Peyer's patch (tissue), 4 donors: ENCODE results near the gene PTH1R. TPM values are rescaled to one million over a fixed set of nuclear protein-coding genes. Genes with fewer than 3 reads are reported as not detected.

Source experiments
- DNase-seq, 3 donors: peaks; one replicate each; pipeline ENCODE4 v3.0.0-alpha.2; 2017 to 2019
- H3K27ac ChIP-seq, 4 donors: fragments of 200-600 bp; sonication (generic); one replicate each; pipeline ENCODE4 v1.5.1; 2016 to 2019
- H3K27me3 ChIP-seq, 2 donors: fragments of 200-600 bp; sonication (generic); one replicate each; pipeline ENCODE4 v1.5.1; 2019
- H3K36me3 ChIP-seq, 3 donors: fragments of 200-600 bp; sonication (generic); one replicate each; pipeline ENCODE4 v1.5.1; 2016 to 2019
- H3K4me1 ChIP-seq, 4 donors: fragments of 200-600 bp; sonication (generic); one replicate each; pipeline ENCODE4 v1.5.1; 2016 to 2019
- H3K4me3 ChIP-seq, 4 donors: fragments of 200-600 bp; sonication (generic); 1 replicate in 3 of 4; 2 replicates in 1 of 4; pipeline ENCODE4 v1.5.1; 2016 to 2019; ENCODE audit warnings: mild to moderate bottlenecking in 1 of 4
- H3K9me3 ChIP-seq, 4 donors: fragments of 200-600 bp; sonication (generic); one replicate each; pipeline ENCODE4 v1.5.1; 2016 to 2019; ENCODE audit warnings: mild to moderate bottlenecking in 1 of 4
- POLR2A ChIP-seq, 2 donors: fragments of 450-650 bp; IDR thresholded peaks; one replicate each; pipeline ENCODE4 v1.5.1; 2017; ENCODE audit warnings: antibody characterized with exemption in 2 of 2, mild to moderate bottlenecking in 2 of 2, moderate library complexity in 2 of 2
- total RNA-seq, 4 donors: library from RNA; depleted of rRNA; stranded (reverse); fragments of >200 nt; gene quantifications; one replicate each; pipeline ENCODE4 v1.1.0, GENCODE V29; 2016
- TF ChIP-seq, protein P1 (sequence below), 6 experiments: fragments of 450-650 bp in 4 of 6; fragments of 200-600 bp in 2 of 6; sonication (generic) in 1 of 6; IDR thresholded peaks; one replicate each; pipeline ENCODE4 v1.5.1; 2017 to 2019; ENCODE audit warnings: antibody characterized with exemption in 6 of 6, mild to moderate bottlenecking in 3 of 6, moderate library complexity in 1 of 6

Gene PTH1R
- total RNA-seq, 4 donors from 2014 or later: 2.4 to 12.4 (median 5.7) TPM

DNA sequence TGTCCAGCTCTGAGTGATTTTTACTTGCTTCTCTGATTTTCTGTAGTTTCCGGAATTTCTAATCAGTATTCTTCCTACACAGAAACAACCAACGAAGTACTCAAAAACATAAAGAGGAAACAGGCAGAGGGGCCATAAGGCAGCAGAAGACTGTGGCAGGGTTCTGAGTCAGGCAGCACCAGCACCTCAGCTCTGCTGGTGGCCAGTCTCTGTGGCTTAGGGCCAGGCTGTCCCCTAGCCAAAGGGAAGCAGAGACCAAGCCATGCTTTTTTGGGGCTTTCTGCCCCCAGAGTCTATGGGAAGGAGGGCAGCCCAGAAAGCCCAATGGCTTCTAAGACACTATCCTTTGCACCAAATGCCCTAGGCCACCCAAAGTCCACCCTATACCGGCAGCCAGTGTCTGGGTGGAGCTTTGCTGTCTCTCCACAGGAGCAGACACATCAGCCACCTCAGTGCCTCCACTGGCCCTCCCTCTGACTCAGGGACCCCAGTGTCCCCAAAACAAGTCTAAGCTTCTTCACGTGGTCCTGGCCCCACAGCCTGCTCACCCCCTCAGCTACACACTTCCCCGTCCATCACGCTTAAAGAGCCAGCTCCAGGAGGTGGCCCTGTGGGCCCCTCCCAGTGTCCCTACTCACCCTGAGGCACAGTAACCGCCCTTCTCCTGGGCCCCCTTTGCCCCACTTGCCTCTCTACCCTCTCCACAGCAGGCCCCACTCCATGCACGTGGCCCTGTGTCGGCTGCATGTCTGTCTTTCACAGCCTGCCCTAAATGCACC, 52.8 kb downstream of the PTH1R start:
- Histone ChIP-seq H3K27me3 (no peaks in the 10 kb centered on the region), H3K4me3 (no peak overlapping the region), H3K4me1 (peaks cover 39 to 97% (median 71%) of the 10 kb centered on the region in 4 donors), H3K36me3 (peaks cover 0 to 12% (median 0%) of the 10 kb centered on the region in 3 donors), H3K9me3 (no peaks in the 10 kb centered on the region), H3K27ac (peak overlapping the region; percentile 68 to 88 (median 78))
- peak in 2 of 3 donors; percentile 50 to 53 for DNase-seq
- no peak for TF ChIP-seq POLR2A (IDR thresholded peaks at IDR 0.05)
- TF ChIP-seq, protein P1, sequence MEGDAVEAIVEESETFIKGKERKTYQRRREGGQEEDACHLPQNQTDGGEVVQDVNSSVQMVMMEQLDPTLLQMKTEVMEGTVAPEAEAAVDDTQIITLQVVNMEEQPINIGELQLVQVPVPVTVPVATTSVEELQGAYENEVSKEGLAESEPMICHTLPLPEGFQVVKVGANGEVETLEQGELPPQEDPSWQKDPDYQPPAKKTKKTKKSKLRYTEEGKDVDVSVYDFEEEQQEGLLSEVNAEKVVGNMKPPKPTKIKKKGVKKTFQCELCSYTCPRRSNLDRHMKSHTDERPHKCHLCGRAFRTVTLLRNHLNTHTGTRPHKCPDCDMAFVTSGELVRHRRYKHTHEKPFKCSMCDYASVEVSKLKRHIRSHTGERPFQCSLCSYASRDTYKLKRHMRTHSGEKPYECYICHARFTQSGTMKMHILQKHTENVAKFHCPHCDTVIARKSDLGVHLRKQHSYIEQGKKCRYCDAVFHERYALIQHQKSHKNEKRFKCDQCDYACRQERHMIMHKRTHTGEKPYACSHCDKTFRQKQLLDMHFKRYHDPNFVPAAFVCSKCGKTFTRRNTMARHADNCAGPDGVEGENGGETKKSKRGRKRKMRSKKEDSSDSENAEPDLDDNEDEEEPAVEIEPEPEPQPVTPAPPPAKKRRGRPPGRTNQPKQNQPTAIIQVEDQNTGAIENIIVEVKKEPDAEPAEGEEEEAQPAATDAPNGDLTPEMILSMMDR (IDR thresholded peaks at IDR 0.05): no peak

DNA sequence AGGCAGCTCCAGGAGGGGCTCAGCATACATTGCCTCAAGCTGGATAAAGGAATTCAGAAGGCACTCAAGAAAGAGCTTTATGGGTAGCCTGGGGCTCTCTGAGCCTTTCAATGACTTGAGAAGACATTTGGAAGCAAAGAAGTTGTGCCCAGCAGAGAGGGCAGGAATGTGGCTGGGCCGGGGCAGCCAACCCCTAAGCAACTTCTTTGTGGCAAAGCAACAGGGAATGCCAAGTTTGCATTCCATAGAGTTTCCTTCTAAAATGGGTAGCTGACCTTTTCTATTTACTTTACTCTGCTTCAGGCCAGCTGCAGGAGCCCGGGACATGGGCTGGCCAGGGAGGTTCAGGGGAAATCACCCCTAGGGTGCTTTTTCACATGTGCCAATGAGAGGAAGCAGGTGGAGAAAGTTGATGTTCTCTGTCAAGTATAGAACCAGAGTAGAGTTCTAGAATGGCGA, 53.5 kb downstream of the PTH1R start:
- TF ChIP-seq, protein P1 (IDR thresholded peaks at IDR 0.05): no peak
- no peak for TF ChIP-seq POLR2A (IDR thresholded peaks at IDR 0.05)
- Histone ChIP-seq H3K4me1 (peaks cover 45 to 99% (median 66%) of the 10 kb centered on the region in 4 donors), H3K4me3 (no peak overlapping the region), H3K9me3 (no peaks in the 10 kb centered on the region), H3K36me3 (peaks cover 0 to 5% (median 0%) of the 10 kb centered on the region in 3 donors), H3K27ac (peak overlapping the region; percentile 68 to 88 (median 78)), H3K27me3 (no peaks in the 10 kb centered on the region)
- no peak for DNase-seq

DNA sequence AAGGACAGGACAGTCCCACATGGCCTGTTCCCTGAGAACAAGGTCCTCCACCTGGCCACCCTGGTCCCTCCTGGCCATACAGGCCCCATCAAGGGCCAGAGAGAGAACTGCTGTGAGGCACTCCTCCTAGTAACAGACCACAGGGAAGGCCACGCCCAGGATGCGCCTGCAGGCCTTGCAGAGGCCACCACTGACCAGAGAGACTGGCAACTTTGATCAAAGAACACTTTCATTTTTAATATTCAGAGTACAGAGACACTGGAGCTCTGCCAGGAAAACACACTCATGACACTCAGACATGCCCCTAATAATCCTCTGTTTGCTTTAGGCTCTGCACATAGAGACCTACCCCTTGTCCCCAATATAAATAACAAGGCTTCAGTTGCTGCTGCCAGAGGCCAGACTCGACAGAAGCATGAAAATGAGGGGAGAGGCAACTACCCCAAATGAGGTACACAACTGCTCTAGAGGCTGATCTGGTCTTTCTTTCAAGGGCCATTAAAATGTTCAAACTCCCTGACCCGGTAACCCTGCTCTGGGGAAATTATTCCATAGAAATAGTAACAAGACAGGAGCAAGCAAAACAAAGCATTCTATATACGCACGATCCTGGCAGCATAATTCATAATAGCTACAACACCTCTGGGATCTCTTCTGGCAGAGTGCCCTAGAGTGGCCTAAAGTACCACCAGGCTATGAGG, 54.3 kb downstream of the PTH1R start:
- Histone ChIP-seq H3K4me1 (peaks cover 39 to 98% (median 59%) of the 10 kb centered on the region in 4 donors), H3K9me3 (no peaks in the 10 kb centered on the region), H3K36me3 (no peaks in the 10 kb centered on the region), H3K27ac (peak overlapping the region; percentile 68 to 88 (median 78)), H3K4me3 (no peak overlapping the region), H3K27me3 (no peaks in the 10 kb centered on the region)
- DNase-seq: peak; percentile 57 to 86 (median 86)
- TF ChIP-seq POLR2A (IDR thresholded peaks at IDR 0.05): peak; percentile 54 to 62
- TF ChIP-seq, protein P1 (IDR thresholded peaks at IDR 0.05): no peak

DNA sequence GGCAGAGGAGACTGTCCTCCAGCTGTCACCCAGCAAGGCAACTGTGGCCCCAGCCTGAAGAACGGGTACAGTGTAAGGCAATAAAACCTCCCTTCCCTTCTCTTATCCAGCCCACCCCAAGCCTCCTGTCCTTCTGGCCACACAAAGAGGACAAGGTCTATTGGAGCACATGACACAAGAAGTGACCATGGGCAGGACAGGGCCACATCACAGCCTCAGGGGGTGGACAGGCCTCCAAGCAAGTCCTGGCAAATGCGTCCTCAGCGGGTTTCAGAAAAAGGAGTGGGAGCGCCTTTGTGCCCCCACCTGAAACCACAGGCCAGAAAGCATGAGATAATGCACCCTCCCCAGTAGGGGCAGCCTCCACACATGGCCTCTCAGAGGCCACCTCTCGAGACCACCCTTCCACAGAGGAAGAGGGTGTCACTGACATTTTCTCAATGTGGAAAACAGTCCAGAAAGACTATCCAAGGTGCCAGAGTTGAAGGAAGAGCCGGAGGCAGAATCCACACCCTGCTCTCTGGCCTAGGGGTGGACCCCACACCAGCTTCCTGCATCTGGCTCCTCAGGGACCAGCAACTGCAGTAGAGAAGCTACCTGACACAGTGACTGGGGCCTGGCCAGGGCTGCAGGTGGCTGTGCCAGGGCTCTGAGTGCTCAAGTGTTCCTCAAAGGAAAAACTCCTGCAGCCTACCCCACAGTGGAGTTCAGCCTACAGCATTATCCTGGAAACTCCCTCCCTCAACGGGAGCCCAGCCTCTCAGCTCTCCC, 55.1 kb downstream of the PTH1R start:
- H3K36me3 ChIP-seq: peaks cover 0 to 6% (median 0%) of the 10 kb centered on the region in 3 donors
- DNase-seq: peak in 2 of 3 donors; percentile 57
- H3K4me3 ChIP-seq: no peak overlapping the region
- no peak for TF ChIP-seq POLR2A (IDR thresholded peaks at IDR 0.05)
- TF ChIP-seq, protein P1 (IDR thresholded peaks at IDR 0.05): no peak
- no peaks in the 10 kb centered on the region for H3K9me3 ChIP-seq
- H3K27me3 ChIP-seq: no peaks in the 10 kb centered on the region
- peaks cover 34 to 89% (median 51%) of the 10 kb centered on the region in 4 donors for H3K4me1 ChIP-seq
- peak overlapping the region; percentile 68 to 88 (median 78) for H3K27ac ChIP-seq

DNA sequence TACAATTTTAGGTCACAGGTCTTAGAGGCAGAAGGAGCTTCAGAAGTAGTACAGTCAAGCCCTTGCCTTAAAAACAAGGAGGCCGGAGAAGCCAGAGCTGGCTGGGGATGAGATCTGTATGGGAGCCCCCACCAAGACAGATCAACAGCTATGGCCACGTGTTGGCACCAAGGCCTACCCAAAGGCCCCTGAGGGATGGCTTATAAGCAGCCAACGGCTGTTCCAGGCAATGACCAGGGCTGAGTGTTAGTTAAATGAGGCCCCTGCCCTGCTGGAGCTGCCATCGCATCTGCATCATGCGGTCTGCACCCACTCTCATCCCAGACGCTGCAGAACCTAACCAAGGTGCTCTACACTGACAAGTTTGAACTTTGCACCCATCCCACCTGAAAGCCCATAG, 55.7 kb downstream of the PTH1R start:
- Histone ChIP-seq H3K4me1 (peaks cover 33 to 87% (median 48%) of the 10 kb centered on the region in 4 donors), H3K36me3 (peaks cover 0 to 11% (median 0%) of the 10 kb centered on the region in 3 donors), H3K27ac (peak overlapping the region; percentile 68 to 88 (median 78)), H3K4me3 (no peak overlapping the region), H3K27me3 (no peaks in the 10 kb centered on the region), H3K9me3 (no peaks in the 10 kb centered on the region)
- no peak for TF ChIP-seq POLR2A (IDR thresholded peaks at IDR 0.05)
- TF ChIP-seq, protein P1 (IDR thresholded peaks at IDR 0.05): no peak
- peak in 1 of 3 donors; percentile 24 for DNase-seq
